KMS-11 (cell line): ENCODE measurements around the gene PCK1.

ENCODE experiments used
- H2AFZ ChIP-seq: fragments of 200-600 bp; sonication (generic); 2 replicates; pipeline ENCODE4 v1.6.1; 2016; ENCODE audit warnings: antibody characterized with exemption, mixed run types, low read depth
- H3K27ac ChIP-seq: fragments of 200-600 bp; sonication (generic); 2 replicates; pipeline ENCODE4 v1.6.1; 2016; ENCODE audit warnings: mild to moderate bottlenecking, mixed run types
- H3K27me3 ChIP-seq: fragments of 200-600 bp; sonication (generic); 2 replicates; pipeline ENCODE4 v1.6.1; 2017; ENCODE audit warnings: mild to moderate bottlenecking, low read depth, mixed run types, moderate library complexity; ENCODE audit not compliant: insufficient read depth
- H3K36me3 ChIP-seq: fragments of 200-600 bp; sonication (generic); 2 replicates; pipeline ENCODE4 v1.6.1; 2017; ENCODE audit warnings: mild to moderate bottlenecking, mixed run types; ENCODE audit not compliant: insufficient read depth
- H3K4me1 ChIP-seq: fragments of 200-600 bp; sonication (generic); 2 replicates; pipeline ENCODE4 v1.6.1; 2016; ENCODE audit warnings: mild to moderate bottlenecking, low read depth, mixed run types; ENCODE audit not compliant: poor library complexity, severe bottlenecking
- H3K4me2 ChIP-seq: fragments of 200-600 bp; sonication (generic); 2 replicates; pipeline ENCODE4 v1.7.0; 2016; ENCODE audit warnings: mild to moderate bottlenecking, mixed run types
- H3K4me3 ChIP-seq: fragments of 200-600 bp; sonication (generic); IDR thresholded peaks from 2 replicates; pipeline ENCODE4 v1.6.1; 2017; ENCODE audit warnings: low read depth, low read length, mixed read lengths; ENCODE audit not compliant: insufficient read depth
- H3K79me2 ChIP-seq: fragments of 200-600 bp; sonication (generic); 2 replicates; pipeline ENCODE4 v1.6.1; 2016; ENCODE audit warnings: low read depth, mixed run types; ENCODE audit not compliant: insufficient read depth
- H3K9ac ChIP-seq: fragments of 200-600 bp; sonication (generic); 2 replicates; pipeline ENCODE4 v1.6.1; 2016; ENCODE audit warnings: mild to moderate bottlenecking, mixed run types
- H4K20me1 ChIP-seq: fragments of 200-600 bp; sonication (generic); 2 replicates; pipeline ENCODE4 v1.6.1; 2016; ENCODE audit warnings: mild to moderate bottlenecking, mixed run types; ENCODE audit not compliant: insufficient read depth
- CTCF ChIP-seq: fragments of 200-600 bp; sonication (generic); conservative IDR thresholded peaks from 2 replicates; pipeline ENCODE4 v1.6.1; 2017; ENCODE audit warnings: low read depth, mild to moderate bottlenecking, antibody characterized with exemption, low read length, moderate library complexity, mixed read lengths

Gene PCK1

GRCh38 chr20:57576002-57576401, 15.1 kb downstream of the PCK1 start:
- H3K27me3 ChIP-seq = peaks cover 97% of the 10 kb centered on the region
- no peaks in the 10 kb centered on the region for H3K4me1 ChIP-seq

GRCh38 chr20:57576617-57577550, 16.0 kb downstream of the PCK1 start:
- H3K4me2 ChIP-seq = no peak overlapping the region
- peaks cover 100% of the 10 kb centered on the region for H3K27me3 ChIP-seq
- no peaks in the 10 kb centered on the region for H4K20me1 ChIP-seq
- H3K27ac ChIP-seq = no peak overlapping the region
- no peak overlapping the region for H3K4me3 ChIP-seq
- TF ChIP-seq CTCF = no peak
- H2AFZ ChIP-seq = no peak overlapping the region
- H3K36me3 ChIP-seq = no peaks in the 10 kb centered on the region
- no peak overlapping the region for H3K9ac ChIP-seq
- no peaks in the 10 kb centered on the region for H3K4me1 ChIP-seq
- no peaks in the 10 kb centered on the region for H3K79me2 ChIP-seq

More at GRCh38 chr20:57576002-57576401, 15.1 kb downstream of the PCK1 start:
- Histone ChIP-seq H3K4me3 (no peak overlapping the region), H4K20me1 (no peaks in the 10 kb centered on the region), H3K36me3 (no peaks in the 10 kb centered on the region), H3K9ac (no peak overlapping the region), H2AFZ (no peak overlapping the region), H3K79me2 (no peaks in the 10 kb centered on the region), H3K27ac (no peak overlapping the region), H3K4me2 (no peak overlapping the region)
- no peak for TF ChIP-seq CTCF

- Histone ChIP-seq H3K4me2 (no peak overlapping the region), H3K4me1 (no peaks in the 10 kb centered on the region), H3K27ac (no peak overlapping the region), H3K27me3 (peaks cover 100% of the 10 kb centered on the region), H4K20me1 (no peaks in the 10 kb centered on the region), H3K9ac (no peak overlapping the region), H3K36me3 (no peaks in the 10 kb centered on the region), H3K79me2 (no peaks in the 10 kb centered on the region), H2AFZ (no peak overlapping the region), H3K4me3 (no peak overlapping the region)
- TF ChIP-seq CTCF = no peak
Measured at GRCh38 chr20:57577679-57578475, 17.0 kb downstream of the PCK1 start.

GRCh38 chr20:57578476-57579165, 17.7 kb downstream of the PCK1 start:
- H3K36me3 ChIP-seq = no peaks in the 10 kb centered on the region
- no peaks in the 10 kb centered on the region for H3K4me1 ChIP-seq
- no peak overlapping the region for H3K27ac ChIP-seq
- no peak overlapping the region for H3K4me2 ChIP-seq
- no peak overlapping the region for H3K9ac ChIP-seq
- H3K27me3 ChIP-seq = peaks cover 99% of the 10 kb centered on the region
- no peak for TF ChIP-seq CTCF
- H2AFZ ChIP-seq = no peak overlapping the region
- H4K20me1 ChIP-seq = no peaks in the 10 kb centered on the region
- no peaks in the 10 kb centered on the region for H3K79me2 ChIP-seq
- H3K4me3 ChIP-seq = no peak overlapping the region
